Fibroblast of skin of scalp (primary cell): ENCODE measurements around the gene PLPPR1.

ENCODE experiments used
- DNase-seq: peaks from one replicate; pipeline ENCODE4 v3.0.0-alpha.2; 2013

The PLPPR1 gene

DNA sequence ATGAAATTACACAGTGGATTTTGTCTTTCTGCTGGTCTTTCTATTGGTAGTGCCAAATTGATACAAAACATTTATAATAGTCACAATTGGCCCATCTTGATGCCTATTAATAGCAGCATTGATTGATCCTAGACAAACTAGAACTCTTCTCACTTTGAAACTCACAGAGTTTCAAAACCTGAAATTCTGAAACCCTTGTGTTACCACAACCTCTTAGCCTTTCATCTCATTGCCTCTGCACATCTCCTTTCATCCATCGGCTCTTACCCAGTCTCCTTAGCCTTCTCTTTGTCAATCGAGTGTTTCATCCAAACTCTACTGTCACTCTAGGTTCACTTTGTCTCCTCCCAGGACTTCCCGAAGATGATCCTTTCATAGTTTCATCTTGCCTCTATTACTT lies 22.1 kb downstream of the PLPPR1 start:
- no peak for DNase-seq

- no peak for DNase-seq
Measured at GRCh38 chr9:101054657-101055056, 26.1 kb downstream of the PLPPR1 start.

DNA sequence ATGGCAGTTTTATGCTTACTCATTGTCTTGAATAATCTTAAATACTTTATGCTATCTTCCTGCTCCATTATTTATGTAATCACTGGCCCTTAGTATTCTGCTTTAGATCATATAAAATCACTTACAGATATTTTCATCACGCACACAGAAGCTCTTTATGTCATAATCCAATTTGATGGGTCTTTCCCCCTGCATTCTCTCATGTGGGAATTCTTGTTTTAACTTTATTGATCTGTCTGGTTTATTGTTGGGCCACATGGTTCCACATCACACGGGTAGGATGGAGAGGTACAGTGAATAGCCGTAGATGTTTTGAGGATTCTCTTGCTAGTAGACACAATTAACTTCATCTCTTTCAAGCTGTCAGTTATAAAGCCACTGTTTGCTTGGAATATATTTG lies 27.0 kb downstream of the PLPPR1 start:
- no peak for DNase-seq

DNA sequence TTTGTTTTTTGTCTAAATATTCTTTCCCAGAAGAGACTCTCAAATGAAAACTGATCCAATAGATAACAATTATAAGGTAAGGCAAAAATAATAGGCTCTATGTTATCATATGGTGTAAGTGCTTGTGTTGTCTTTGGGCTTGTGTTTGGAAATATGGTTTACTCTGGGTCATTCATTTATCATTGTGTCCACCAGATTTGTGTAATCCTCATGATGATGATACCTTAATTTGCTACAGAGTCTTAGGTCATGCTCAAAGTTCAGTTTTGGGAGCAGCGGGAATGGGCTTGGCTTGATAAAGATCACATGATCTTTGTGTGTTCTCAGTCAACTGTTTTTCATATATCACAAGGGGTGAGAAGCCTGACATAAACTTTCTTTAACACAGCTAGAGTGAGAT lies 34.2 kb downstream of the PLPPR1 start:
- DNase-seq = no peak

DNA sequence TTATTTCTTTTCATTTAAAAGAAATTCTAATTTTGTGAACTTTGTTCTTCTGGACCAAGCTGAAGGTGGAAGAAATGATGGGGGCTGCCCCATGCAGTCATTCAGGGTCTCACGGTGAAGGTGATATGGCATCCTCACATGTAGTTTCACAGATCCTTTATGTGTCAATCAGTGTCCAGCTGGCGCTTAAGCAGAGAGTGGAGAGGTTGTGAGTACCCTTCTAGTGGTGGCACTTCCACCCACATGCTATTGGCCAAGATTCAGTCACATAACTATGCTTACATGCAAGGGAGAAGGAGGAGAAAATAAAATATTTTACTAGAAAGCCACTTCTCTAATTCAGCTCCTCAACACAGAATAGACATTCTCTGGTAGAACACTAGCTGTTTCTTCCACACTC lies 34.7 kb downstream of the PLPPR1 start:
- no peak for DNase-seq

DNA sequence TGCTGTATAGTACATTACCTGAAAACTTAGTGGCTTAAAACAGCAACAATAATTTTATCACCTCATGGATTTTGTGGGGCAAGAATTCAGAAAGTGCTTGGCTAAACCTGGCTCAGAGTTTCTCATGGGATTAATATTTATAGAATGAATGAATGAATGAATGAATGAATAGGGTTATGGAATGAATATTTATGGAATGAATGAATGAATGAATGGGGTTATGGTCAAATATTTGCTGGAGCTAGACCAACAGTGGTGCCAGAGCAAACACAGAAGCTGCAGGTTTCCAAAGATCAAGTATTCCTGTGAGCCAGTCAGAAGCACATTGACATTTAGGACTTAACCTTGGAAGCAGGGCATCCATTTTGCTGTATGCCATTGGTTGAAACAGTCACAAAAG lies 35.7 kb downstream of the PLPPR1 start:
- DNase-seq = no peak

GRCh38 chr9:101065930-101066329 lies 37.4 kb downstream of the PLPPR1 start:
- DNase-seq = no peak

GRCh38 chr9:101068696-101069095 lies 40.2 kb downstream of the PLPPR1 start:
- no peak for DNase-seq

DNA sequence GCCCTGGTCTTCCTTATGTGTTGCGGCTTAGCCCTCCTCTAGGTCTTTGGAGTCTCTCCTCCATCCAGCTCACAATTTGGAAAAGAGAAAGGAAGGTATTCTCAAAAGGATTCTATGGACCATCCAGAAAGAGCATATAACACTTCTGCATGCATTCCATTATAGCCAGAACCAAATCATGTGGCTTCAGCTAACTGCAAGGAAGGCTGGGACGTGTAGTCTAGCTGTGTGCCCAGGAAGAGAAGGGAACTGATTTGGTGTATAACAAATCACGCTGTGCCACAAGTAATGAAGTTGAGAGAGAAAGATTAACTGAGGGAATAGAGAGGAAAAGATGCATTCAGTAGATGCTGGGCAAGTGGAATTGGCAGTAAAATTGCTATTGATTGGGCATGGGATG lies 43.7 kb downstream of the PLPPR1 start:
- no peak for DNase-seq

- DNase-seq = no peak
Measured at GRCh38 chr9:101073122-101073521, 44.6 kb downstream of the PLPPR1 start.

GRCh38 chr9:101081641-101082040 lies 53.1 kb downstream of the PLPPR1 start:
- DNase-seq = no peak

DNA sequence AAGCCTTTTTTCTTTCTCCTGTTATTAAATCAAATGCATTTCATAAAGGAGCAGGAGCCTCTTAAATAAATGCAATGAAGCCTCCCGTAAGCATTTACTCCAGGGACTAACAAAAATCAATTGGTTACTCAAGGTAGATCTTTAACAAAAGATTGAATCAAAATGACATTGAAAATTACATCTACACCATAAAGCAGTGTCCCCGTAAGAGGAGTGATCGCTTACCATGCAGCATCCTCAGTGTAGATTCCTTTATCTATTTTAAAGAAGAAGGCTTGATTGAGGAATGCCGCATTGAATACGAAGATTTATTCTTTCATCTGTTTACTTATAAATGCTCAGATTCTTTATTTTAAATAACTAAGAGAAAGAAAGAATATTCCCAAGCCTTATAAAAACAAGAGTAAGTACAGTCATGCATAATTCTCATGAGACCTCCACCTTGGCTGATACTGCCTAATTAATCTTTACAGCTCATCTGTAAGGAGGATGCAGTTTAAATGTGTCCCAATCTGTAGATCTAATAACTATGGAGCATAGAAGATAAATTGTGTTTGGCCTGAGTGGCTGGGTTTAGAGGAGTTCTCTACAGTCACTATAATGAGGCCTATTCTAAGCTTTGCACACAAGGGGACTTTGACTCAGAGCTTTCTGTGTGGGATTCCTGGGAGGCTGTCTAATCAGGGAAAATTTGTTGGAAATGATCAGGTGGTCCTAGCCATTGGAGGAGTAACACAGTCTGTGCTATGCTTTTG lies 55.1 kb downstream of the PLPPR1 start:
- DNase-seq = no peak

- no peak for DNase-seq
Measured at GRCh38 chr9:101087426-101087825, 58.9 kb downstream of the PLPPR1 start.

DNA sequence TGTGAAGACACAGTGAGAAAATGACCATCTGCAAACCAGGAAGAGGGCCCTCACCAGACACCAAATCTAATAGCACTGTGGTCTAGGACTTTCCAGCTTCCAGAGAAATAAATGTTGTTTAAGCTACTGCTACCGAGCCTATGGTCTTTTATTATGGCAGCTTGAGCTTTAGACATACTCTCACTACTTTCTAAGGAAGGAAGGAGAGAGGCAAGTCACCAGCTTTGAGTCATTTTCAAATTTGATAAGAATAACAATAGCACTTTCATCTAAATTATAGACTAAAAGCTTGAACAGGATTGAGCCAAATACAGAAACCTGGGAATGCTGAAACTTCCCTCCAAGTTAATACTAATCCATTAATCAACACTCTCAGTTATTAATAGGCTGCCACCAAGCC lies 64.4 kb downstream of the PLPPR1 start:
- DNase-seq = no peak

DNA sequence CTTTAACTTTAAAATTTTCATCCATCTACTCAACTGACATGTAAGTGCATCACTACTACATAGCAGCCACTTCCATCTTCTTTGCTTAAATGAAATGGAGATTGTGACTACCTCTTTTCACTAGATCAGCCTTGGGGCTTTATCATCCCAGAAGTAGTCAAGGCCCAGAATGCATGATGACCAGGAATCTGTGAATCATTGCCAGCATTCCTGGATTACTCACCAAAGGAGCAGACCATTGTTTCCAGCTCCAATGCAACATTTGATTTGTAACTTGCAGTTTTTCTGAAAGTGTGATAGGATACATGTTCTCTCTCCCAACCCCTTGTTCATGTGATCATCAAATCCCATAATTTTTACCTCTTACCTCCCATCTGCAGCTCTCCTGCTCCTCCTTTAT lies 65.1 kb downstream of the PLPPR1 start:
- peak; percentile 50 for DNase-seq

- DNase-seq = no peak
Measured at GRCh38 chr9:101094686-101095085, 66.2 kb downstream of the PLPPR1 start.

GRCh38 chr9:101097210-101097609 lies 68.7 kb downstream of the PLPPR1 start:
- DNase-seq = no peak

- DNase-seq = no peak
Measured at GRCh38 chr9:101098392-101098791, 69.9 kb downstream of the PLPPR1 start.

DNA sequence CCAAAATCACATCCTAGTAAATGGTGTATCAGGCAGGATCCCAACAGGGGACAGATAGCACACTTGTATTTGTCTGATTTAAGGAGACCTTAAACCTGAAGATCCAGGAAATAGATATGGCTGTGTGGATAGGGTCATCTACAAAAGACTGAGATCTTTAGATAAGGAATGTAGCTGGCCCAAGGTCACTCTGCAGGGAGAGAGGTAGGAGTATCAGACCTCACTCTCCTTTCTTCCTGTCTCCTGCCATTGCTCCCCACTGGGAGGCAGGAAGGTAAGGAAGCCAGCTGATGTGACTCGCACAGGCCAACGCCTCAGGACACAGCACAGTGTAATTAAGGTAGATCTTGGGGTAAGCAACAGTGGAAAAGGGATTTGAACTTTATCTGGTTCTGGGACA lies 85.8 kb downstream of the PLPPR1 start:
- DNase-seq = no peak

- no peak for DNase-seq
Measured at GRCh38 chr9:101115102-101115501, 86.6 kb downstream of the PLPPR1 start.

- no peak for DNase-seq
Measured at GRCh38 chr9:101117161-101117560, 88.6 kb downstream of the PLPPR1 start.

DNA sequence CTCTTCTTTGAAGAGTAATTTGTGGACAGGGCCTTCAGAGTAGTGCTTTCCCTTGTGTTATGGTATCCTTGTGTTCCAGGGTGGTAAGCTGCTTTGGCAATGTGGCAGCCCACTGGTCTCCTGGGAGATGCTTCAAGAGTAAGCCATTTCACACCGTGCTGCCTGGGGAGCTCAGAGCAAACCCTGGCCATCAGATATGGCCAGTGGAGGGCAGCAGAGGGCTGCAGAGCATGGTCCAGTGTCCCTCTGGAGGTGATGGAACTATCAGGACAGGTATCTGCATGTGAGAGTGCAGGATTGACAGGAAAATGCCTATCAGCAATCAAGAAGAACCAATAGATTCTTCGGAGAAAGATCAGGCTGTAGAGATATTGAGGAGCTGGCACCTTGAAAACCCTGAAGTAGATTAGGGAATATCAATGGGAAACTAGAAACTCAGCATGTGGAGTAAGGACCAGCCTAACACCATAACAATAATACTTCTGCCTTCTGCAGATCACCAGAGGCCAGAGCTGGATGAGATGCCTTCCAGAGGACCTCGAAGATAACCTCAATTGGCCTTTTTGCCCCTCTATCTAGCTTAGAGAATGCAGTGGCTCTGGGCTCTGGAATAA lies 90.8 kb downstream of the PLPPR1 start:
- peak; percentile 14 for DNase-seq

DNA sequence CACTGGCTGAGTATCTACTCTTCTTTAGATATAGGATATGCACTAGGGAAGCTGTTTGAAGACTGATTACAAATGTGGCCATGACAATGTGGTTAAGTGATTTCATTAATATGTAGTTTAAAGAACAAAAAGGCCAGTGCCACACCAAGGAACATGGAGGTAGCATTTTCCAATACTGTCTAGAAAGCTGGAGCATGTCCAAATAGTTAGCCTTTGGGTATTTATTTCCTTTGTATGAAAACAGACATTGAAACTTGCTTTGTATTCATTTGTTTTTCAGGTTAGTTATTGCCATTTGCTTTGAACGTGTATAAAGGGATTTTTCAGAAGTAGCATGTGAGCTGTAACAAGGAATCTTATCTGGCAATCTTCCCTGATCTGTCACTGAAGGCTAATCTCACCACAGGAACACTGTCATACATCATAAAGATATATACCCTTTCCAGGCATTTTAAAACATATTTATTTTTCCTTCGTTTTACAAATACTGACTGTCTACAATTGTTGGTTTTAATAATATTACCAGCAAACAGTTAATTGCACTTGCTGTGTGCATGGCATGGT lies 93.4 kb downstream of the PLPPR1 start:
- DNase-seq = no peak

- no peak for DNase-seq
Measured at GRCh38 chr9:101126556-101126955, 98.0 kb downstream of the PLPPR1 start.
